Inferior parietal cortex (tissue), 1 donor: Measurements from ENCODE around the gene GPBP1L1.

ENCODE experiments used
- DNase-seq: peaks from one replicate; pipeline ENCODE4 v3.0.0-alpha.2; 2016; ENCODE audit errors: extremely low spot score

Gene GPBP1L1

GRCh38 chr1:45589861-45590260, 96.5 kb downstream of the GPBP1L1 start:
- DNase-seq: no peak

- DNase-seq: no peak
Observed at GRCh38 chr1:45586769-45587168, 99.6 kb downstream of the GPBP1L1 start.

GRCh38 chr1:45585496-45586075, 100.7 kb downstream of the GPBP1L1 start:
- no peak for DNase-seq

- no peak for DNase-seq
Observed at GRCh38 chr1:45585110-45585426, 101.3 kb downstream of the GPBP1L1 start.

- peak; percentile 79 for DNase-seq
Observed at GRCh38 chr1:45584351-45585109, 101.8 kb downstream of the GPBP1L1 start.

GRCh38 chr1:45583666-45584350, 102.5 kb downstream of the GPBP1L1 start, which contains the start of gene NASP:
TSS of gene NASP (plus strand) at chr1:45584041. CDS start at chr1:45584147, 106 bp downstream.
- DNase-seq: peak; percentile 91

GRCh38 chr1:45583264-45583665, 103.1 kb downstream of the GPBP1L1 start:
- peak; percentile 98 for DNase-seq
